K562 (cell line): Measurements from ENCODE around the gene MAGI1. TPM values are rescaled to one million over a fixed set of nuclear protein-coding genes. Genes with fewer than 3 reads are reported as not detected.

Experiments
- ATAC-seq: fragments of 200-7000 bp; cut with Tn5 transposase; 3 replicates; pipeline ENCODE4 v1.9.1; 2020; ENCODE audit warnings: moderate library complexity
- BruUV-seq: library from RNA; stranded (reverse); fragments of 400-500 nt; replicated peaks from 2 replicates; lab custom pipeline; 2021; lab: Mats Ljungman, UMichigan
- CTCF ChIA-PET: fragments of 300-600 bp; formaldehyde crosslinking; extraction: SDS; loops from one replicate; lab custom pipeline; 2021; ENCODE audit warnings: low intra/inter-chr PET ratio; lab: Yijun Ruan, JAX
- POLR2A ChIA-PET: fragments of 300-600, 350-650 bp; sonication (Branson Sonifier 250); formaldehyde crosslinking; extraction: SDS; loops from one replicate; lab custom pipeline; 2021; ENCODE audit warnings: antibody characterized with exemption, inconsistent platforms; lab: Yijun Ruan, JAX
- DNase-seq, 4 experiments: peaks; one replicate each; pipeline versions ENCODE4 v3.0.0 to v3.0.0-alpha.2; 2011 to 2018; ENCODE audit warnings: low spot score in 3 of 4, mixed read lengths in 3 of 4; ENCODE audit errors: extremely low read depth in 1 of 4
- FAIRE-seq: peaks from 2 replicates; lab custom pipeline; 2011; peaks lifted over from hg19 to GRCh38; lab: Jason Lieb, UNC
- H2AFZ ChIP-seq: 2 replicates; pipeline ENCODE4 v1.6.0; 2011; ENCODE audit warnings: low read depth, low read length, control low read depth, inconsistent platforms
- H3K27ac ChIP-seq: fragments of 200-600 bp; 3 replicates; pipeline ENCODE4 v1.8.0; 2011; ENCODE audit warnings: low read depth, mild to moderate bottlenecking, control low read depth, inconsistent platforms, low read length, moderate library complexity, mixed read lengths; ENCODE audit errors: extremely low read depth
- H3K27me3 ChIP-seq, 2 experiments: fragments of 300-600 bp in 1 of 2; 2 replicates in 1 of 2; 3 replicates in 1 of 2; pipeline versions ENCODE4 v1.6.0 to v1.8.0; 2011; ENCODE audit warnings: inconsistent platforms in 2 of 2, low read length in 2 of 2, mild to moderate bottlenecking in 1 of 2, mixed read lengths in 1 of 2, moderate library complexity in 1 of 2; ENCODE audit not compliant: control insufficient read depth in 2 of 2, insufficient read depth in 2 of 2
- H3K36me3 ChIP-seq: fragments of 300-600 bp; 3 replicates; pipeline ENCODE4 v1.8.0; 2011; ENCODE audit warnings: mild to moderate bottlenecking, low read length, inconsistent platforms; ENCODE audit not compliant: control insufficient read depth, insufficient read depth
- H3K4me1 ChIP-seq, 2 experiments: fragments of 200-600 bp in 1 of 2; replicated peaks in 1 of 2; 2 replicates in 1 of 2; 3 replicates in 1 of 2; pipeline versions ENCODE4 v1.5.1 to v1.8.0; 2011; ENCODE audit warnings: inconsistent platforms in 2 of 2, low read length in 2 of 2, mild to moderate bottlenecking in 1 of 2, mixed read lengths in 1 of 2, moderate library complexity in 1 of 2; ENCODE audit not compliant: control insufficient read depth in 2 of 2, insufficient read depth in 2 of 2
- H3K4me2 ChIP-seq: 2 replicates; pipeline ENCODE4 v1.6.1; 2011; ENCODE audit warnings: low read length, control low read depth, inconsistent platforms, mixed read lengths; ENCODE audit not compliant: insufficient read depth
- H3K4me3 ChIP-seq: fragments of 200-600 bp; sonication (generic), shearing (Covaris generic); 2 replicates; pipeline ENCODE4 v1.5.1; 2016; ENCODE audit warnings: control low read depth, inconsistent platforms
- H3K79me2 ChIP-seq: fragments of 200-600 bp; 3 replicates; pipeline ENCODE4 v1.8.0; 2011; ENCODE audit warnings: low read length, inconsistent platforms; ENCODE audit not compliant: control insufficient read depth, insufficient read depth
- H3K9ac ChIP-seq, 2 experiments: 2 replicates each; pipeline versions ENCODE4 v1.6.0 to v1.6.1; 2011; ENCODE audit warnings: low read depth in 2 of 2, low read length in 2 of 2, control low read depth in 1 of 2, inconsistent platforms in 1 of 2, mild to moderate bottlenecking in 1 of 2, mixed read lengths in 1 of 2; ENCODE audit not compliant: insufficient read depth in 1 of 2
- H3K9me1 ChIP-seq: one replicate; pipeline ENCODE4 v1.6.0; 2011; ENCODE audit warnings: inconsistent platforms, mild to moderate bottlenecking, low read length, moderate library complexity; ENCODE audit not compliant: control insufficient read depth, insufficient read depth
- H3K9me3 ChIP-seq: replicated peaks from 2 replicates; pipeline ENCODE4 v1.5.1; 2011; ENCODE audit warnings: low read depth, low read length, inconsistent platforms; ENCODE audit not compliant: control insufficient read depth, insufficient read depth
- H4K20me1 ChIP-seq: replicated peaks from 2 replicates; pipeline ENCODE4 v1.6.1; 2011; ENCODE audit warnings: low read length, inconsistent platforms, mixed read lengths; ENCODE audit not compliant: control insufficient read depth, insufficient read depth
- ATF1 ChIP-seq, 2 experiments: fragments of 450-650 bp in 1 of 2; IDR thresholded peaks; 2 replicates each; pipeline ENCODE4 v1.6.1; 2016; ENCODE audit warnings: missing compliant biosample characterization in 1 of 2, missing genetic modification characterization in 1 of 2
- CEBPB ChIP-seq: fragments of 450-650 bp; IDR thresholded peaks from 2 replicates; pipeline ENCODE4 v1.6.1; 2016; ENCODE audit warnings: missing genetic modification characterization, missing compliant biosample characterization
- CTBP1 ChIP-seq: fragments of 450-650 bp; IDR thresholded peaks from 2 replicates; pipeline ENCODE4 v1.6.1; 2016; ENCODE audit warnings: borderline replicate concordance
- ELF2 ChIP-seq: fragments of 250-450 bp; sonication (Bioruptor Pico); IDR thresholded peaks from 2 replicates; pipeline ENCODE4 v1.5.0; 2021; ENCODE audit warnings: mild to moderate bottlenecking
- JUNB ChIP-seq: fragments of 450-650 bp; formaldehyde crosslinking; conservative IDR thresholded peaks from 2 replicates; pipeline ENCODE4 v1.4.0; 2020; ENCODE audit warnings: mild to moderate bottlenecking
- RFX5 ChIP-seq: IDR thresholded peaks from 2 replicates; pipeline ENCODE4 v1.6.1; 2011; ENCODE audit warnings: low read depth, mild to moderate bottlenecking, improper control_type of control experiment, low read length
- WHSC1 ChIP-seq: IDR thresholded peaks from one replicate; pipeline ENCODE4 v1.6.1; 2012; ENCODE audit warnings: low read length, control low read depth, inconsistent platforms
- ZNF165 ChIP-seq: fragments of 250-450 bp; sonication (Bioruptor Pico); IDR thresholded peaks from 2 replicates; pipeline ENCODE4 v1.4.0; 2020; ENCODE audit warnings: borderline replicate concordance
- ZNF354B ChIP-seq: fragments of 250-450 bp; sonication (Bioruptor Pico); IDR thresholded peaks from 2 replicates; pipeline ENCODE4 v1.4.0; 2020
- WGBS: fragments of 100-300 bp; shearing (Covaris generic); methylation state at CpG from one replicate; pipeline ENCODE4 v1.1.6; 2016; ENCODE audit warnings: low coverage, mixed read lengths; ENCODE audit not compliant: insufficient coverage; ENCODE audit errors: missing lambda C conversion rate; 5-methylcytosine and 5-hydroxymethylcytosine counted together
- in situ Hi-C: fragments of 300-500 bp; cut with MboI; formaldehyde crosslinking; loops from 4 replicates; pipeline ENCODE4 v1.15.0; 2018; ENCODE audit warnings: inconsistent platforms, mixed read lengths
- intact Hi-C: fragments of 100-400 bp; cut with micrococcal nuclease; formaldehyde crosslinking; loops from 2 replicates; pipeline ENCODE4 v1.14.2; 2022
- polyA plus RNA-seq, 8 experiments: library from polyadenylated mRNA; depleted of rRNA in 4 of 8; stranded (reverse) in 5 of 8; unstranded in 3 of 8; fragments of >200 nt; fragmentation: Nextera tagmentation in 2 of 8; fragmentation: Illumina TruSeq in 1 of 8; extraction: Ambion mirVana in 2 of 8; extraction: Trizol in 1 of 8; gene quantifications; 2 replicates each; pipeline versions ENCODE4 v1.2.1 to v1.2.3, GENCODE V29; 2011 to 2014; ENCODE audit warnings: inconsistent platforms in 1 of 8, missing spikeins in 1 of 8
- total RNA-seq, 7 experiments: library from RNA; depleted of rRNA in 6 of 7; stranded (reverse); fragments of >200 nt in 6 of 7; fragmentation: Illumina TruSeq in 2 of 7; extraction: Trizol in 2 of 7; gene quantifications; 2 replicates each; pipeline versions ENCODE4 v1.2.1 to v1.2.3, GENCODE V29; 2011 to 2021; ENCODE audit warnings: low replicate concordance in 1 of 7
- TF ChIP-seq, protein P1 (sequence below): sonication (generic); formaldehyde crosslinking; IDR thresholded peaks from 2 replicates; pipeline ENCODE4 v1.8.1; 2023; ENCODE audit warnings: mild to moderate bottlenecking, missing genetic modification reagents, moderate library complexity
- TF ChIP-seq, protein P2 (sequence below), 2 experiments: IDR thresholded peaks in 1 of 2; conservative IDR thresholded peaks in 1 of 2; 2 replicates each; pipeline ENCODE4 v1.6.1; 2016; ENCODE audit warnings: low read depth in 2 of 2, mild to moderate bottlenecking in 1 of 2, missing compliant biosample characterization in 1 of 2, missing genetic modification characterization in 1 of 2, moderate library complexity in 1 of 2
- TF ChIP-seq, protein P3 (sequence below): fragments of 200-800 bp; sonication (Bioruptor generic); IDR thresholded peaks from 2 replicates; pipeline ENCODE4 v1.6.1; 2017; ENCODE audit warnings: missing genetic modification characterization, missing compliant biosample characterization
- TF ChIP-seq, protein P4 (sequence below): fragments of 450-650 bp; IDR thresholded peaks from 2 replicates; pipeline ENCODE4 v1.6.1; 2016; ENCODE audit warnings: borderline replicate concordance

The MAGI1 gene
- total and polyA plus RNA-seq, 9 of the 15 experiments (the other 6 are each of a cell fraction or from before 2014, with no cell fraction given): 7.8 to 59.4 (median 43.2) TPM

DNA sequence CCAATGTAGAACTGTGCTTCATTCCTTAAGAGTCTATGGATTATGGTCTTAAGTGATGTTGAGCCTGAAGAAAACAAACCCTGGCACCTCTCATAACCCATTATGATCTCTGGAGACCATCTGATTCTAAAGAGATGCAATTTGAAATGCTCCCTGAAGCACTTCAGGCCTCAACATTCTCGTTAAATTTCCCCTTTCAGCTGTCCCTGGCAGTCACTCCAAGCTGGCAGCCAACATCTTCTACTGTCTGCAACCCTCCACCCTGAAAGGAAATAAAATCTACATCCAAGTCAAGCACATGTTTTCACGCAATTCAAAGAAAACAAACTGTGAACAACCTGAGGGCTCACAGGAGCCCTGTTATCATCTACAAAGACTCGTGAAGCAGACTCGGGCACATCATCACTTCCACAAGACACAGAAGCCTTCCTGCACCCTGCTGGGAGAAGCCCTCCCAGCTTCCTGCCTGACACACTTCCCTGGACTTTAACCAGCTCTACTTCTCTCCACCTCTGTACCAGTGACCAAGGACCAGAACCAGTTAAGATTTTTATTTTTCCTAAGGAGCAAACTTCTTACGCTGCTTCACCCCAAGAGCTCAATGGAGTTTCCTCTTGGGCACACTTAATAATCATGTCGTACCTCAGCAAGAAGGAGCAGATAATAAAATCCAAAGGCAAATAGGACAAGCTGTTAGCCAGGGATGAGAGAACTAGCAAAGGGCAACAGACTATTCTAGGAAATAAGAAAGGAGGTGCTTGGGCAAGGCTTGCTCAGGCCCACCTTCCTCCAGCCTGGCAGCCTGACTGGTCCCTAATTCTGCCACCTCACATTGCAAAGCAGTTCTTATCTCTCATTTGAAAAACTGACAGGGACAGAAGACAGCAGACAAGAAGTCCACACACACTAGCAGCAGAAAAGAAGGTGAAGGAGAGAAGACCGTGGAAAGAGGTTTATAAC, 67.1 kb downstream of the MAGI1 start:
- Histone ChIP-seq H3K9me3 (no peaks in the 10 kb centered on the region), H3K27me3 (no peaks in the 10 kb centered on the region), H3K9ac (no peak overlapping the region), H3K4me1 (no peaks in the 10 kb centered on the region), H3K4me2 (no peak overlapping the region), H3K9me1 (no peaks in the 10 kb centered on the region), H3K36me3 (no peaks in the 10 kb centered on the region), H3K79me2 (no peaks in the 10 kb centered on the region), H2AFZ (no peak overlapping the region), H4K20me1 (no peaks in the 10 kb centered on the region), H3K4me3 (no peak overlapping the region), H3K27ac (no peak overlapping the region)
- DNase-seq (no peak), FAIRE-seq (no peak), ATAC-seq (no peak)
- intact Hi-C loops (no loop called here), in situ Hi-C loops (no loop called here)
- WGBS: 0% methylated on average over 7 of the region's 7 CpGs
- BruUV-seq: no TSS peak
- ChIA-PET CTCF (no interaction called here), POLR2A (interaction anchor here (0.6 to 1.4 kb wide), 2 partner anchors 8 to 9 kb away, joined by 3 to 4 read pairs; no protein-coding TSS in a partner anchor)
- TF ChIP-seq, protein P1, sequence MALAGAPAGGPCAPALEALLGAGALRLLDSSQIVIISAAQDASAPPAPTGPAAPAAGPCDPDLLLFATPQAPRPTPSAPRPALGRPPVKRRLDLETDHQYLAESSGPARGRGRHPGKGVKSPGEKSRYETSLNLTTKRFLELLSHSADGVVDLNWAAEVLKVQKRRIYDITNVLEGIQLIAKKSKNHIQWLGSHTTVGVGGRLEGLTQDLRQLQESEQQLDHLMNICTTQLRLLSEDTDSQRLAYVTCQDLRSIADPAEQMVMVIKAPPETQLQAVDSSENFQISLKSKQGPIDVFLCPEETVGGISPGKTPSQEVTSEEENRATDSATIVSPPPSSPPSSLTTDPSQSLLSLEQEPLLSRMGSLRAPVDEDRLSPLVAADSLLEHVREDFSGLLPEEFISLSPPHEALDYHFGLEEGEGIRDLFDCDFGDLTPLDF (CRISPR knock-in tag): no peak
- no peak for TF ChIP-seq CEBPB
- no peak for TF ChIP-seq ELF2 (CRISPR knock-in tag)
- no peak for TF ChIP-seq ZNF165 (CRISPR knock-in tag)
- no peak for TF ChIP-seq WHSC1
- TF ChIP-seq, protein P2, sequence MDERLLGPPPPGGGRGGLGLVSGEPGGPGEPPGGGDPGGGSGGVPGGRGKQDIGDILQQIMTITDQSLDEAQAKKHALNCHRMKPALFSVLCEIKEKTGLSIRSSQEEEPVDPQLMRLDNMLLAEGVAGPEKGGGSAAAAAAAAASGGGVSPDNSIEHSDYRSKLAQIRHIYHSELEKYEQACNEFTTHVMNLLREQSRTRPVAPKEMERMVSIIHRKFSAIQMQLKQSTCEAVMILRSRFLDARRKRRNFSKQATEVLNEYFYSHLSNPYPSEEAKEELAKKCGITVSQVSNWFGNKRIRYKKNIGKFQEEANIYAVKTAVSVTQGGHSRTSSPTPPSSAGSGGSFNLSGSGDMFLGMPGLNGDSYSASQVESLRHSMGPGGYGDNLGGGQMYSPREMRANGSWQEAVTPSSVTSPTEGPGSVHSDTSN (CRISPR knock-in tag; IDR thresholded peaks at IDR 0.05; ENCODE audit: low read depth): no peak
- TF ChIP-seq, protein P2 (tag; conservative IDR thresholded peaks at IDR 0.05; ENCODE audit: low read depth): no peak
- no peak for TF ChIP-seq ZNF354B (CRISPR knock-in tag)
- TF ChIP-seq RFX5: no peak
- no peak for TF ChIP-seq CTBP1
- TF ChIP-seq ATF1 (CRISPR knock-in tag; IDR thresholded peaks at IDR 0.05): no peak
- TF ChIP-seq ATF1 (tag; IDR thresholded peaks at IDR 0.05): no peak
- TF ChIP-seq, protein P3, sequence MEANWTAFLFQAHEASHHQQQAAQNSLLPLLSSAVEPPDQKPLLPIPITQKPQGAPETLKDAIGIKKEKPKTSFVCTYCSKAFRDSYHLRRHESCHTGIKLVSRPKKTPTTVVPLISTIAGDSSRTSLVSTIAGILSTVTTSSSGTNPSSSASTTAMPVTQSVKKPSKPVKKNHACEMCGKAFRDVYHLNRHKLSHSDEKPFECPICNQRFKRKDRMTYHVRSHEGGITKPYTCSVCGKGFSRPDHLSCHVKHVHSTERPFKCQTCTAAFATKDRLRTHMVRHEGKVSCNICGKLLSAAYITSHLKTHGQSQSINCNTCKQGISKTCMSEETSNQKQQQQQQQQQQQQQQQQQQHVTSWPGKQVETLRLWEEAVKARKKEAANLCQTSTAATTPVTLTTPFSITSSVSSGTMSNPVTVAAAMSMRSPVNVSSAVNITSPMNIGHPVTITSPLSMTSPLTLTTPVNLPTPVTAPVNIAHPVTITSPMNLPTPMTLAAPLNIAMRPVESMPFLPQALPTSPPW (CRISPR knock-in tag): no peak
- TF ChIP-seq, protein P4, sequence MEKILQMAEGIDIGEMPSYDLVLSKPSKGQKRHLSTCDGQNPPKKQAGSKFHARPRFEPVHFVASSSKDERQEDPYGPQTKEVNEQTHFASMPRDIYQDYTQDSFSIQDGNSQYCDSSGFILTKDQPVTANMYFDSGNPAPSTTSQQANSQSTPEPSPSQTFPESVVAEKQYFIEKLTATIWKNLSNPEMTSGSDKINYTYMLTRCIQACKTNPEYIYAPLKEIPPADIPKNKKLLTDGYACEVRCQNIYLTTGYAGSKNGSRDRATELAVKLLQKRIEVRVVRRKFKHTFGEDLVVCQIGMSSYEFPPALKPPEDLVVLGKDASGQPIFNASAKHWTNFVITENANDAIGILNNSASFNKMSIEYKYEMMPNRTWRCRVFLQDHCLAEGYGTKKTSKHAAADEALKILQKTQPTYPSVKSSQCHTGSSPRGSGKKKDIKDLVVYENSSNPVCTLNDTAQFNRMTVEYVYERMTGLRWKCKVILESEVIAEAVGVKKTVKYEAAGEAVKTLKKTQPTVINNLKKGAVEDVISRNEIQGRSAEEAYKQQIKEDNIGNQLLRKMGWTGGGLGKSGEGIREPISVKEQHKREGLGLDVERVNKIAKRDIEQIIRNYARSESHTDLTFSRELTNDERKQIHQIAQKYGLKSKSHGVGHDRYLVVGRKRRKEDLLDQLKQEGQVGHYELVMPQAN: no peak
- no peak for TF ChIP-seq JUNB (CRISPR knock-in tag)
